ENCODE data around the gene SYTL4. TPM values are rescaled to one million over a fixed set of nuclear protein-coding genes. Genes with fewer than 3 reads are reported as not detected.

SYTL4 gene
- total RNA-seq, 1 experiment from 2014 or later, result 0.13 TPM

DNA sequence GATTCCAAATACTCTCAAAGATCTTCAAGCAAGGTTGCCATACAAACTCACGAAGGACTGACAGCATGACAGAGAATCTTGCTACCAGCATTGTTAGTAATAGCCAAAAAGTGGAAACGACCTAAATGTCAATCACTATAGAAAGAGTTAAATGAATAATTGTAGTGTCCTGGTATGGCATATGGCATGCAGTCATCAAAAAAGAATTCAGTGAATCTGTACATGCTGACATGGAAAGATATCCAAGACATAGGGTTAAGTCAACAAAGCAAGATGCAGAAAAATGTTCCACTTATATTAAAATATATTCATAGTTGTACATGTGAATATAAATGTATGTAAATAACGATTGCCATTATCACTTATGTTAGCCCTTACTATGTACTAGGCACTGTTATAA is 50.3 kb downstream of the SYTL4 start:
- Histone ChIP-seq H4K91ac (ENCODE audit: insufficient read length, low read depth, low read length) (no peak overlapping the region), H3K23me2 (ENCODE audit: insufficient read length, low read depth, low read length, poor library complexity, severe bottlenecking) (no peaks in the 10 kb centered on the region), H3K4me1 (ENCODE audit: insufficient read depth, low read length) (no peaks in the 10 kb centered on the region), H3K14ac (ENCODE audit: insufficient read depth, low read length) (no peak overlapping the region), H3K9me3 (ENCODE audit: control insufficient read depth, low read depth, low read length) (no peaks in the 10 kb centered on the region), H2BK5ac (ENCODE audit: insufficient read length, low read length) (no peak overlapping the region), H3K27me3 (ENCODE audit: insufficient read depth, low read length) (no peaks in the 10 kb centered on the region), H3K79me2 (ENCODE audit: insufficient read depth, low read length) (no peaks in the 10 kb centered on the region), H3K4ac (ENCODE audit: low read depth, low read length) (no peak overlapping the region), H2BK15ac (ENCODE audit: low read depth, low read length) (no peak overlapping the region), H3K18ac (ENCODE audit: insufficient read length, low read depth, low read length) (no peak overlapping the region), H2BK20ac (ENCODE audit: low read depth, low read length, poor library complexity, severe bottlenecking) (no peak overlapping the region), H2AFZ (ENCODE audit: low read length) (no peak overlapping the region), H3K56ac (ENCODE audit: insufficient read length, low read depth, low read length) (no peak overlapping the region), H3K23ac (ENCODE audit: insufficient read length, low read depth, low read length) (no peak overlapping the region), H3K4me2 (ENCODE audit: insufficient read depth, insufficient read length, low read length) (no peak overlapping the region), H3K79me1 (ENCODE audit: insufficient read depth, low read depth, low read length, poor library complexity, severe bottlenecking) (no peaks in the 10 kb centered on the region), H4K20me1 (ENCODE audit: control insufficient read depth, insufficient read depth, insufficient read length) (no peaks in the 10 kb centered on the region), H2BK12ac (ENCODE audit: insufficient read length, low read depth, low read length) (no peak overlapping the region), H2BK120ac (ENCODE audit: low read depth, low read length, poor library complexity, severe bottlenecking) (no peak overlapping the region), H4K8ac (replicated peaks; ENCODE audit: insufficient read length, low read depth, low read length) (no peak overlapping the region), H3T11ph (ENCODE audit: low read length) (no peak overlapping the region), H3K27ac (ENCODE audit: insufficient read length, low read depth, low read length) (no peak overlapping the region), H3K9ac (ENCODE audit: extremely low read depth, insufficient read length, low read length) (no peak overlapping the region), H4K5ac (ENCODE audit: insufficient read length, low read depth, low read length) (no peak overlapping the region), H2AK5ac (ENCODE audit: insufficient read length, low read length) (no peak overlapping the region)
- no peak overlapping the region for H3K27ac Mint-ChIP-seq
- no peak overlapping the region for H3K4me3 Mint-ChIP-seq
- H3K36me3 Mint-ChIP-seq (ENCODE audit: insufficient read depth in 1 of 3, low read depth in 3 of 3), result peaks cover 0 to 2% (median 0%) of the 10 kb centered on the region in 3 experiments; a peak in 1 of 7 replicates
- H3K27me3 Mint-ChIP-seq (ENCODE audit: low read depth), result peaks cover 4% of the 10 kb centered on the region
- peaks cover 3 to 50% of the 10 kb centered on the region in 2 experiments; a peak in 4 of 5 replicates for H3K9me3 Mint-ChIP-seq
- no peaks in the 10 kb centered on the region for H3K4me1 Mint-ChIP-seq
- no peak for TF ChIP-seq CTCF (conservative IDR thresholded peaks at IDR 0.05)
- no peak for DNase-seq
- no CpG with 5 or more reads among the region's 3 CpGs for WGBS (ENCODE audit: extremely low coverage, insufficient read length, low lambda C conversion rate)

All from H9 (cell line).